Subcutaneous adipose tissue (tissue), 4 donors: Measurements from ENCODE around the gene PDZK1IP1. TPM values are rescaled to one million over a fixed set of nuclear protein-coding genes. Genes with fewer than 3 reads are reported as not detected.

ENCODE experiments used
- CTCF ChIP-seq: fragments of 450-650 bp; IDR thresholded peaks from one replicate; pipeline ENCODE4 v1.5.1; 2016; ENCODE audit warnings: low read depth, mild to moderate bottlenecking, control low read depth, antibody characterized with exemption, moderate library complexity
- total RNA-seq, 4 donors: library from RNA; depleted of rRNA; stranded (reverse); fragments of >200 nt; gene quantifications; one replicate each; pipeline ENCODE4 v1.1.0, GENCODE V29; 2016

Gene PDZK1IP1
- 10 to 100 TPM in 1 of 4 donors, 1 to 10 TPM in 1, under 1 TPM in 1, not detected in 1; 0.85 to 11.3 (median 3.8) TPM for total RNA-seq

GRCh38 chr1:47189844-47190508 is at the start of gene PDZK1IP1:
Gene PDZK1IP1, minus strand, starts transcription at chr1:47190036. Its CDS starts 104 bp downstream, at chr1:47189932.
- TF ChIP-seq CTCF = no peak

- TF ChIP-seq CTCF = no peak
These were observed 49.2 kb upstream of the PDZK1IP1 start for GRCh38 chr1:47238935-47239592.

- TF ChIP-seq CTCF = no peak
These were observed 46.0 kb upstream of the PDZK1IP1 start for GRCh38 chr1:47235806-47236205.

- no peak for TF ChIP-seq CTCF
These were observed 45.4 kb upstream of the PDZK1IP1 start for GRCh38 chr1:47235241-47235681.

- TF ChIP-seq CTCF = no peak
These were observed 43.4 kb upstream of the PDZK1IP1 start for GRCh38 chr1:47233186-47233585.

GRCh38 chr1:47232187-47232874 is 42.5 kb upstream of the PDZK1IP1 start, which contains the start of gene TAL1:
Gene TAL1, minus strand, starts transcription at chr1:47232225. Its CDS starts 6,337 bp downstream, at chr1:47225888.
- TF ChIP-seq CTCF = no peak
